DOHH2 (cell line): ENCODE results near the gene ANKDD1A.
A peak's percentile ranks its signal among the peaks of the same experiment; 100 is the strongest.

Experiments used
- H3F3A ChIP-seq: fragments of 200-600 bp; sonication (generic), shearing (Covaris generic); 2 replicates; pipeline ENCODE4 v1.6.0; 2016; ENCODE audit warnings: antibody characterized with exemption, mild to moderate bottlenecking; ENCODE audit not compliant: control insufficient read depth, insufficient read depth
- H3K27ac ChIP-seq: fragments of 200-600 bp; sonication (generic); 2 replicates; pipeline ENCODE4 v1.5.1; 2014; ENCODE audit warnings: low read depth, mild to moderate bottlenecking, low read length, moderate library complexity
- H3K27me3 ChIP-seq: fragments of 200-600 bp; sonication (generic); 2 replicates; pipeline ENCODE4 v1.6.1; 2014; ENCODE audit warnings: mild to moderate bottlenecking, low read length, mixed read lengths; ENCODE audit not compliant: control insufficient read depth
- H3K36me3 ChIP-seq: fragments of 200-600 bp; sonication (generic); 2 replicates; pipeline ENCODE4 v1.6.1; 2014; ENCODE audit warnings: mild to moderate bottlenecking, low read length, moderate library complexity, mixed read lengths; ENCODE audit not compliant: control insufficient read depth
- H3K4me1 ChIP-seq: fragments of 200-600 bp; sonication (generic); 2 replicates; pipeline ENCODE4 v1.6.1; 2014; ENCODE audit warnings: mild to moderate bottlenecking, low read length, mixed read lengths; ENCODE audit not compliant: control insufficient read depth
- H3K4me2 ChIP-seq: fragments of 200-600 bp; sonication (generic); 2 replicates; pipeline ENCODE4 v1.6.0; 2014; ENCODE audit warnings: mild to moderate bottlenecking, low read length, moderate library complexity
- H3K4me3 ChIP-seq: fragments of 200-600 bp; sonication (generic); 2 replicates; pipeline ENCODE4 v1.5.1; 2014; ENCODE audit warnings: mild to moderate bottlenecking, low read length, mixed read lengths
- H3K79me2 ChIP-seq: fragments of 200-600 bp; sonication (generic); 2 replicates; pipeline ENCODE4 v1.6.1; 2014; ENCODE audit warnings: mild to moderate bottlenecking, low read length, mixed read lengths; ENCODE audit not compliant: control insufficient read depth
- H3K9me2 ChIP-seq: fragments of 200-600 bp; sonication (generic); replicated peaks from 2 replicates; pipeline ENCODE4 v1.6.1; 2014; ENCODE audit warnings: mild to moderate bottlenecking, low read length, mixed read lengths; ENCODE audit not compliant: control insufficient read depth
- H3K9me3 ChIP-seq: fragments of 200-600 bp; sonication (generic); 2 replicates; pipeline ENCODE4 v1.6.1; 2014; ENCODE audit warnings: antibody characterized with exemption, low read length, mixed read lengths; ENCODE audit not compliant: control insufficient read depth, insufficient read depth
- H4K20me1 ChIP-seq: fragments of 200-600 bp; sonication (generic); 2 replicates; pipeline ENCODE4 v1.6.0; 2014; ENCODE audit warnings: low read depth, mild to moderate bottlenecking, antibody characterized with exemption, low read length, moderate library complexity; ENCODE audit not compliant: control insufficient read depth, insufficient read depth
- EZH2phosphoT487 ChIP-seq: fragments of 200-600 bp; sonication (generic); IDR thresholded peaks from 2 replicates; pipeline ENCODE4 v1.6.1; 2017; ENCODE audit warnings: borderline replicate concordance, mild to moderate bottlenecking, antibody characterized with exemption, low read length, moderate library complexity, mixed read lengths
- TF ChIP-seq, protein P1 (sequence below): fragments of 200-600 bp; sonication (generic); IDR thresholded peaks from one replicate; pipeline ENCODE4 v1.5.1; 2014; ENCODE audit warnings: antibody characterized with exemption, mild to moderate bottlenecking, low read depth, low read length; ENCODE audit not compliant: poor library complexity, severe bottlenecking

The ANKDD1A gene

DNA sequence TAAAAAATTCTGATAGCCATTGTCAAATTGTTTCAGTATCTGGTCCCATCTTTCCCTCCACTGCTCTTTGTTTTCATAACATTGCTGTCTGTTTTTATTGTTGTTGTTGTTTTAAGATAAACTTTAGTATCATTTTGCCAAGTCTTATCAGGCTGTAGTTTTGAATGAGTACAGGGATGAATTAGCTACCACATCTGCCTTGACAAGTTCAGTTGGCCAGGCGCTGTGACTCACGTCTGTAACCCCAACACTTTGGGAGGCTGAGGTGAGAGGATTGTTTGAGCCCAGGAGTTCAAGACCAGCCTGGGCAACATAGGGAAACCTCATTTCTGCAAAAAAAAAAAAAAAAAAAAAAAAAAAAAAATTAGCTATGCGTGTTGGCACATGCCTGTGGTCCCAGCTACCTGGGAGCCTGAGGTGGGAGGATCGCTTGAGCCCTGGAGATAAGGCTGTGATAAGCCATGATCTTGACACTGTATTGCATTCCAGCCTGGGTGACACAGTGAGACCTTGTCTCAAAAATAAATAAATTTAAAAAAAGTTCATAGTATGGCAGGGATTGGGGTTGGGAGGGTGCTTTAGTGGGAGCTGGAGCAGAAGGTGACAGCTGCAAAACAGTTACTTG lies 8.3 kb upstream of the ANKDD1A start:
- no peak overlapping the region for H3K4me2 ChIP-seq
- TF ChIP-seq EZH2phosphoT487 = no peak
- TF ChIP-seq, protein P1, sequence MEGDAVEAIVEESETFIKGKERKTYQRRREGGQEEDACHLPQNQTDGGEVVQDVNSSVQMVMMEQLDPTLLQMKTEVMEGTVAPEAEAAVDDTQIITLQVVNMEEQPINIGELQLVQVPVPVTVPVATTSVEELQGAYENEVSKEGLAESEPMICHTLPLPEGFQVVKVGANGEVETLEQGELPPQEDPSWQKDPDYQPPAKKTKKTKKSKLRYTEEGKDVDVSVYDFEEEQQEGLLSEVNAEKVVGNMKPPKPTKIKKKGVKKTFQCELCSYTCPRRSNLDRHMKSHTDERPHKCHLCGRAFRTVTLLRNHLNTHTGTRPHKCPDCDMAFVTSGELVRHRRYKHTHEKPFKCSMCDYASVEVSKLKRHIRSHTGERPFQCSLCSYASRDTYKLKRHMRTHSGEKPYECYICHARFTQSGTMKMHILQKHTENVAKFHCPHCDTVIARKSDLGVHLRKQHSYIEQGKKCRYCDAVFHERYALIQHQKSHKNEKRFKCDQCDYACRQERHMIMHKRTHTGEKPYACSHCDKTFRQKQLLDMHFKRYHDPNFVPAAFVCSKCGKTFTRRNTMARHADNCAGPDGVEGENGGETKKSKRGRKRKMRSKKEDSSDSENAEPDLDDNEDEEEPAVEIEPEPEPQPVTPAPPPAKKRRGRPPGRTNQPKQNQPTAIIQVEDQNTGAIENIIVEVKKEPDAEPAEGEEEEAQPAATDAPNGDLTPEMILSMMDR = no peak
- peaks cover 22% of the 10 kb centered on the region for H3K4me1 ChIP-seq
- no peaks in the 10 kb centered on the region for H4K20me1 ChIP-seq
- H3K9me2 ChIP-seq = no peaks in the 10 kb centered on the region
- no peaks in the 10 kb centered on the region for H3K79me2 ChIP-seq
- no peaks in the 10 kb centered on the region for H3K36me3 ChIP-seq
- H3F3A ChIP-seq = no peaks in the 10 kb centered on the region
- H3K27ac ChIP-seq = no peak overlapping the region
- no peaks in the 10 kb centered on the region for H3K9me3 ChIP-seq
- H3K4me3 ChIP-seq = no peak overlapping the region
- H3K27me3 ChIP-seq = no peaks in the 10 kb centered on the region

DNA sequence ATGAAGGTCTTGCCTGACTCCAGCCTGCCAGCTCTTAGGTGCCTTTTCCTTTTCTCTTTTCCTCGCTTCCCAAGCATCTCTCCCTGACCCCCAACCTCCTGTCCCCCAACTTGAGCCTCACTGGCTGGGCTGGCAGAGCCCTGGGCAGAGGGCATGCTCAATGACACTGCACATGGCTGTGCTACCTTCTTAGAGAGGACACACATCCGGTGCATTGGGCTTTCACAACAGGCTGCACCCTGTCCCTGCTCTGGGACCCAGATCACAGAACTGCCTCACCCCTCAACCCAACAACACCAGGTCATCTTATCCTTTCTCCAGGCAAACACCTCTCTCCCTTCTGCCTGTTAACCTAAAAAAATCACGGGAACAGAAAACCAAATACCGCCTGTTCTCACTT lies 7.5 kb upstream of the ANKDD1A start:
- no peak overlapping the region for H3K4me3 ChIP-seq
- H3K4me2 ChIP-seq = no peak overlapping the region
- H3K4me1 ChIP-seq = peaks cover 22% of the 10 kb centered on the region
- no peaks in the 10 kb centered on the region for H3K79me2 ChIP-seq
- no peaks in the 10 kb centered on the region for H3F3A ChIP-seq
- no peaks in the 10 kb centered on the region for H4K20me1 ChIP-seq
- no peak for TF ChIP-seq EZH2phosphoT487
- TF ChIP-seq, protein P1 = no peak
- no peaks in the 10 kb centered on the region for H3K9me2 ChIP-seq
- H3K27ac ChIP-seq = no peak overlapping the region
- H3K27me3 ChIP-seq = no peaks in the 10 kb centered on the region
- H3K36me3 ChIP-seq = no peaks in the 10 kb centered on the region
- H3K9me3 ChIP-seq = no peaks in the 10 kb centered on the region

DNA sequence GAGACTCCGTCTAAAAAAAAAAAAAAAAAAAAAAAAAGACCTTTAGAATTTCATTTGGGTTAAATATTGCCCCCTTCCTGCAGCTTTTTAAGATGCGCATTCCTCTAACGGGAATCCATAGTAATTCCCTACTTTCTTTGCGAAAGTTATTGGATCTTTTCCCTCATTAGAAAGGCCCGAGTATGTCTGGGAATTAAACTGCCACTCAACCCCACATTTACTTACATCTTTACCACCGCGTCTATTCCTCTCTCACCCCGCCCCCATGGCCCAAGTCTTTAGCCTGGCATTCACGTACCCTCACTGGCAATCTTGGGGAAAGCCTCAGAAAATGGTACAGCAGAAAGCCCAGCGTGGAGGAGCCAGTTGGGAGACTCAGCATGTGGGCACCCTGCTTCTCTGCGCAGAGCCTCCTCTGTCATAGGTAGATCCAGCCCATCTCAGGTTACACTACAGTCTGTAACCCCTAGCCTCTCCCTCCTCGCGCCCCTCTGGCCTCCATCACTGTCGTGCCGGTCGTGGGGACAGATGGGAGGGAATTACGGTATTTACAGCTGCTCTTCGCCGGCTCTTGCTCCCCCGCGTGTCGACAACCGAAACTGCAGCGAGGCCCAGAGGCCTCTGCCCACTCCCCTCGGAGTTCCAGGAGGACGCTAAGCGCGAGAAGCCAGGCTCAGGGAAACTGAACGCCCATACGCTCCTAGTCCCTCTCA lies 6.4 kb upstream of the ANKDD1A start:
- no peaks in the 10 kb centered on the region for H3F3A ChIP-seq
- H3K4me2 ChIP-seq = peak overlapping the region; percentile 67
- H3K9me2 ChIP-seq = no peaks in the 10 kb centered on the region
- H3K36me3 ChIP-seq = no peaks in the 10 kb centered on the region
- no peaks in the 10 kb centered on the region for H3K9me3 ChIP-seq
- H3K4me3 ChIP-seq = peak overlapping the region; percentile 61
- H3K27ac ChIP-seq = no peak overlapping the region
- H3K27me3 ChIP-seq = 0 out of 2 replicates have a peak, but pooled peaks cover 3% of the 10 kb centered on the region
- H3K79me2 ChIP-seq = no peaks in the 10 kb centered on the region
- H4K20me1 ChIP-seq = no peaks in the 10 kb centered on the region
- TF ChIP-seq, protein P1 = peak; percentile 84
- TF ChIP-seq EZH2phosphoT487 = no peak
- H3K4me1 ChIP-seq = peaks cover 22% of the 10 kb centered on the region
